Neural cell (in vitro differentiated cells): Measurements from ENCODE around the gene SLC37A1.

ENCODE experiments used
- EP300 ChIP-seq: fragments of 450-650 bp; conservative IDR thresholded peaks from 2 replicates; pipeline ENCODE4 v1.6.1; 2014; ENCODE audit warnings: antibody characterized with exemption, mild to moderate bottlenecking, moderate library complexity; ENCODE audit not compliant: poor library complexity, severe bottlenecking
- TF ChIP-seq, protein P1 (sequence below): fragments of 450-650 bp; IDR thresholded peaks from 2 replicates; pipeline ENCODE4 v1.5.1; 2014; ENCODE audit warnings: antibody characterized with exemption, mild to moderate bottlenecking, moderate library complexity; ENCODE audit not compliant: poor library complexity, severe bottlenecking

DNA sequence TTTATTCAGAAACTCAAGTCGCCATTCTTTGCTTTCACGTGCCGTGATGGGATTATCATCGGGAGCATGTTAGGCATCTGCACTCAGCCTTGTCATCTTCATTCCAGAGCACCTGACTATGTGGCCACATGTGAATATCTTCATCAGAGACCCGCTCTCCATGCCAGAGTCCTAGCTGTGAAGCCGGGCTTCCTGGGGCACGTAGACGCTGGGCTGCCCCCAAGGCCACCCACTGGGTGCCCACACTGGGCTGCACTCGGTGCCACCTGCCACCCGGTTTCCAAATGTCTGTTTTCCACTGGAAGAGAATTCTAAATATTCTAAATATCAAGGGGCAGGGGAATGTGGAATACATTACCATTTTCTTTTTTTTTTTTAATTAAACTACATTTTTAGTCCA, 43.8 kb downstream of the SLC37A1 start:
- TF ChIP-seq, protein P1, sequence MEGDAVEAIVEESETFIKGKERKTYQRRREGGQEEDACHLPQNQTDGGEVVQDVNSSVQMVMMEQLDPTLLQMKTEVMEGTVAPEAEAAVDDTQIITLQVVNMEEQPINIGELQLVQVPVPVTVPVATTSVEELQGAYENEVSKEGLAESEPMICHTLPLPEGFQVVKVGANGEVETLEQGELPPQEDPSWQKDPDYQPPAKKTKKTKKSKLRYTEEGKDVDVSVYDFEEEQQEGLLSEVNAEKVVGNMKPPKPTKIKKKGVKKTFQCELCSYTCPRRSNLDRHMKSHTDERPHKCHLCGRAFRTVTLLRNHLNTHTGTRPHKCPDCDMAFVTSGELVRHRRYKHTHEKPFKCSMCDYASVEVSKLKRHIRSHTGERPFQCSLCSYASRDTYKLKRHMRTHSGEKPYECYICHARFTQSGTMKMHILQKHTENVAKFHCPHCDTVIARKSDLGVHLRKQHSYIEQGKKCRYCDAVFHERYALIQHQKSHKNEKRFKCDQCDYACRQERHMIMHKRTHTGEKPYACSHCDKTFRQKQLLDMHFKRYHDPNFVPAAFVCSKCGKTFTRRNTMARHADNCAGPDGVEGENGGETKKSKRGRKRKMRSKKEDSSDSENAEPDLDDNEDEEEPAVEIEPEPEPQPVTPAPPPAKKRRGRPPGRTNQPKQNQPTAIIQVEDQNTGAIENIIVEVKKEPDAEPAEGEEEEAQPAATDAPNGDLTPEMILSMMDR: no peak
- TF ChIP-seq EP300: no peak
